Measurements from ENCODE around the gene NR3C1.

DNA sequence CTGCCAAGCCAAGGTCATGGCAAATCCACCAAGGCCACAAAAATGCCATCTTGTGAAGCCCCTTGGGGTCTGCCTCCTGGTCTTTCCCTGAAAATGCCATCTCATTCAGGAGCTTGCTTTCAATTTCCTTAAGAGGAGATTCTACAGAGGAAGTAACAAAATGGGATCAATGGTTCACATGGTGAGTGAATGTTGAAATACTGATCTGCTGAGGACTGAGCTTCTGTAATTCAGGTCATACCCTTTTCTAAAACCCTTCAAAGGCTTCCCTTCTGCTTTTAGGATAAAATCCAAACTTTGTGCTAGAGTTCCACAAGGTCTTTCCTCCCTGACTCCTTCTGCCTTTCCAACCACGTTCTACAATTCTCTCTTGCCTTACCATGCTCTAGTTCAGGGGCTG is 24.7 kb upstream of the NR3C1 start:
- TF ChIP-seq, protein P1, sequence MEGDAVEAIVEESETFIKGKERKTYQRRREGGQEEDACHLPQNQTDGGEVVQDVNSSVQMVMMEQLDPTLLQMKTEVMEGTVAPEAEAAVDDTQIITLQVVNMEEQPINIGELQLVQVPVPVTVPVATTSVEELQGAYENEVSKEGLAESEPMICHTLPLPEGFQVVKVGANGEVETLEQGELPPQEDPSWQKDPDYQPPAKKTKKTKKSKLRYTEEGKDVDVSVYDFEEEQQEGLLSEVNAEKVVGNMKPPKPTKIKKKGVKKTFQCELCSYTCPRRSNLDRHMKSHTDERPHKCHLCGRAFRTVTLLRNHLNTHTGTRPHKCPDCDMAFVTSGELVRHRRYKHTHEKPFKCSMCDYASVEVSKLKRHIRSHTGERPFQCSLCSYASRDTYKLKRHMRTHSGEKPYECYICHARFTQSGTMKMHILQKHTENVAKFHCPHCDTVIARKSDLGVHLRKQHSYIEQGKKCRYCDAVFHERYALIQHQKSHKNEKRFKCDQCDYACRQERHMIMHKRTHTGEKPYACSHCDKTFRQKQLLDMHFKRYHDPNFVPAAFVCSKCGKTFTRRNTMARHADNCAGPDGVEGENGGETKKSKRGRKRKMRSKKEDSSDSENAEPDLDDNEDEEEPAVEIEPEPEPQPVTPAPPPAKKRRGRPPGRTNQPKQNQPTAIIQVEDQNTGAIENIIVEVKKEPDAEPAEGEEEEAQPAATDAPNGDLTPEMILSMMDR (IDR thresholded peaks at IDR 0.05 in 4 of 5, conservative IDR thresholded peaks at IDR 0.05 in 1 of 5) = no peak
- TF ChIP-seq POLR2A (IDR thresholded peaks at IDR 0.05) = no peak

Data from gastrocnemius medialis (tissue), 4 donors.